Keratinocyte (primary cell): ENCODE data around the gene PPP1R12C. TPM values are rescaled to one million over a fixed set of nuclear protein-coding genes. Genes with fewer than 3 reads are reported as not detected.

ENCODE experiments used
- DNase-seq: peaks from one replicate; pipeline ENCODE4 v3.0.0-alpha.2; 2011; ENCODE audit warnings: low read depth, missing footprints, low spot score
- FAIRE-seq: peaks from 2 replicates; lab custom pipeline; 2011; peaks lifted over from hg19 to GRCh38; lab: Jason Lieb, UNC
- H2AFZ ChIP-seq: 2 replicates; pipeline ENCODE4 v1.6.0; 2012; ENCODE audit warnings: low read length, control low read depth, inconsistent platforms; ENCODE audit not compliant: control insufficient read depth
- H3K27ac ChIP-seq: 2 replicates; pipeline ENCODE4 v1.5.1; 2011; ENCODE audit warnings: low read length; ENCODE audit not compliant: control insufficient read depth, insufficient read depth
- H3K27me3 ChIP-seq: 3 replicates; pipeline ENCODE4 v1.6.0; 2011; ENCODE audit warnings: low read length; ENCODE audit not compliant: control insufficient read depth, insufficient read depth; ENCODE audit errors: extremely low read depth
- H3K36me3 ChIP-seq, 2 experiments: 2 replicates in 1 of 2; 3 replicates in 1 of 2; pipeline ENCODE4 v1.5.1; 2011; ENCODE audit warnings: low read length in 2 of 2, mild to moderate bottlenecking in 1 of 2; ENCODE audit not compliant: control insufficient read depth in 2 of 2, insufficient read depth in 2 of 2; ENCODE audit errors: extremely low read depth in 1 of 2
- H3K4me1 ChIP-seq: 3 replicates; pipeline ENCODE4 v1.5.1; 2011; ENCODE audit warnings: low read length; ENCODE audit not compliant: control insufficient read depth, insufficient read depth; ENCODE audit errors: extremely low read depth
- H3K4me2 ChIP-seq: 3 replicates; pipeline ENCODE4 v1.6.0; 2011; ENCODE audit warnings: low read depth, low read length; ENCODE audit not compliant: control insufficient read depth, insufficient read depth; ENCODE audit errors: extremely low read depth
- H3K4me3 ChIP-seq, 3 experiments: fragments of 200-600 bp in 1 of 3; sonication (generic) in 1 of 3; 2 replicates in 2 of 3; 3 replicates in 1 of 3; pipeline ENCODE4 v1.5.1; 2011 to 2016; ENCODE audit warnings: low read length in 3 of 3, mild to moderate bottlenecking in 3 of 3, control low read depth in 2 of 3, inconsistent platforms in 1 of 3, low read depth in 1 of 3, mixed read lengths in 1 of 3, mixed run types in 1 of 3, moderate library complexity in 1 of 3; ENCODE audit not compliant: control insufficient read depth in 2 of 3, insufficient read depth in 2 of 3; ENCODE audit errors: extremely low read depth in 1 of 3
- H3K79me2 ChIP-seq: 2 replicates; pipeline ENCODE4 v1.6.0; 2012; ENCODE audit warnings: low read length; ENCODE audit not compliant: control insufficient read depth, insufficient read depth
- H3K9ac ChIP-seq: 3 replicates; pipeline ENCODE4 v1.6.0; 2011; ENCODE audit warnings: low read length; ENCODE audit not compliant: control insufficient read depth, insufficient read depth; ENCODE audit errors: extremely low read depth
- H3K9me1 ChIP-seq: 3 replicates; pipeline ENCODE4 v1.6.0; 2011; ENCODE audit warnings: low read length; ENCODE audit not compliant: control insufficient read depth, insufficient read depth; ENCODE audit errors: extremely low read depth
- H3K9me3 ChIP-seq: 2 replicates; pipeline ENCODE4 v1.5.1; 2012; ENCODE audit warnings: low read depth, low read length; ENCODE audit not compliant: control insufficient read depth
- H4K20me1 ChIP-seq: 3 replicates; pipeline ENCODE4 v1.6.0; 2011; ENCODE audit warnings: low read length; ENCODE audit not compliant: control insufficient read depth, insufficient read depth; ENCODE audit errors: extremely low read depth
- EZH2 ChIP-seq: IDR thresholded peaks from one replicate; pipeline ENCODE4 v1.6.1; 2012; ENCODE audit warnings: inconsistent platforms, mild to moderate bottlenecking, low read length, moderate library complexity
- dilution Hi-C: fragments of 300-500 bp; cut with MboI; formaldehyde crosslinking; loops from one replicate; pipeline ENCODE4 v1.7.0; 2020; ENCODE audit warnings: low sequenced_read_pairs; ENCODE audit not compliant: extremely low pct_ligation_motif_present
- polyA plus RNA-seq, 5 experiments: library from polyadenylated mRNA; depleted of rRNA in 3 of 5; stranded (reverse) in 3 of 5; stranded (forward) in 1 of 5; unstranded in 1 of 5; fragments of >200 nt; gene quantifications; 1 replicate in 1 of 5; 2 replicates in 3 of 5; 3 replicates in 1 of 5; pipeline versions ENCODE4 v1.2.1 to v1.2.3, GENCODE V29; 2011 to 2012; ENCODE audit warnings: missing spikeins in 2 of 5, low read depth in 1 of 5, low replicate concordance in 1 of 5
- TF ChIP-seq, protein P1 (sequence below), 3 experiments: IDR thresholded peaks in 1 of 3; conservative IDR thresholded peaks in 1 of 3; optimal IDR thresholded peaks in 1 of 3; 2 replicates in 2 of 3; 3 replicates in 1 of 3; pipeline versions ENCODE3 to v1.5.1; 2011; ENCODE audit warnings: low read length in 3 of 3, mild to moderate bottlenecking in 3 of 3, moderate library complexity in 2 of 3, control low read depth in 1 of 3, inconsistent platforms in 1 of 3; ENCODE audit not compliant: insufficient read depth in 2 of 3; ENCODE audit errors: extremely low read depth in 1 of 3

Gene PPP1R12C
- polyA plus RNA-seq, 1 donor (not counting 4 experiments of a cell fraction or from before 2014, with no cell fraction given), result 24.7 TPM

DNA sequence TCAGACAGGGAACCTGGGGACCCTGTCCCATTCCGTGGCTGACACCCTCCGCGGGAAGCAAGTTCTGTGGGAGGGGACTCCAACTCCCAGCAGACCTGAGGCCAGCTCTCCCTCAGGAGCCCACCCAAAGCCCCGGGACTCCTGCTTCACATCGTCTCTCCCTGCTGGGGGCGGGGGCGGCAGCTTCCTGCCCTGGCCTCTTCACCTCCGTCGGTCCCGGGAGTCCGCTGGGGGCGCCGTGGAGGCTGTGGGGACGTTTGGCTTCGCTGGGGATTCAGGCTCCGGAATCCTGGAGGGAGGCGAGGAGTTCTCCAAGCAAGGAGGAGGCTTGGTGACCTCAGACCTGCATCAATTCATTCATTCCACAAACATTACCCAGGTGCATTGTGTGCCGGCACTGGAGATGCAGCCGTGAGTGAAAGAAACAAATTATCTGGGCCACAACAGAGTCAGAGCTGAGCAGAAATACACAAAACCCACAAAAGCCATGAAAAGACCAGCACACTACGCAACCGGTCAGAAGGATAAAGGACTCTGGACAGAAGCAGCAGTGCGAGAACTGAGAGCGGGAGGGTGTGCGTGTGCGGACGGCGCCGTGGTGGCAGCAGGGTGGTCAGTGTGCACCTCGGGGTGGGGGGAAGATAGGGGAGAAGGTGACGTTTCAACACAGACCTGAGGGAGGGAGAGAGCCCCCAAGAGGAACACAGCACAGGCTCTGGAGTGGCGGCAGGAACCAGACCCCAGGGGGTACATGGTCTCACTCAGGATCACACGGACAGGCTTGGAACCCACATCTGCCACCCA lies 22.8 kb downstream of the PPP1R12C start:
- Histone ChIP-seq H3K4me1 (no peaks in the 10 kb centered on the region), H3K9ac (no peak overlapping the region), H4K20me1 (peaks cover 6% of the 10 kb centered on the region), H3K27me3 (no peaks in the 10 kb centered on the region), H3K4me2 (no peak overlapping the region), H3K36me3 (peaks cover 5 to 32% of the 10 kb centered on the region in 2 experiments), H3K4me3 (no peak overlapping the region), H3K79me2 (no peaks in the 10 kb centered on the region), H2AFZ (no peak overlapping the region), H3K27ac (no peak overlapping the region), H3K9me3 (no peaks in the 10 kb centered on the region), H3K9me1 (no peaks in the 10 kb centered on the region)
- no peak for FAIRE-seq
- dilution Hi-C loops, result no loop called here
- TF ChIP-seq EZH2, result no peak
- TF ChIP-seq, protein P1, sequence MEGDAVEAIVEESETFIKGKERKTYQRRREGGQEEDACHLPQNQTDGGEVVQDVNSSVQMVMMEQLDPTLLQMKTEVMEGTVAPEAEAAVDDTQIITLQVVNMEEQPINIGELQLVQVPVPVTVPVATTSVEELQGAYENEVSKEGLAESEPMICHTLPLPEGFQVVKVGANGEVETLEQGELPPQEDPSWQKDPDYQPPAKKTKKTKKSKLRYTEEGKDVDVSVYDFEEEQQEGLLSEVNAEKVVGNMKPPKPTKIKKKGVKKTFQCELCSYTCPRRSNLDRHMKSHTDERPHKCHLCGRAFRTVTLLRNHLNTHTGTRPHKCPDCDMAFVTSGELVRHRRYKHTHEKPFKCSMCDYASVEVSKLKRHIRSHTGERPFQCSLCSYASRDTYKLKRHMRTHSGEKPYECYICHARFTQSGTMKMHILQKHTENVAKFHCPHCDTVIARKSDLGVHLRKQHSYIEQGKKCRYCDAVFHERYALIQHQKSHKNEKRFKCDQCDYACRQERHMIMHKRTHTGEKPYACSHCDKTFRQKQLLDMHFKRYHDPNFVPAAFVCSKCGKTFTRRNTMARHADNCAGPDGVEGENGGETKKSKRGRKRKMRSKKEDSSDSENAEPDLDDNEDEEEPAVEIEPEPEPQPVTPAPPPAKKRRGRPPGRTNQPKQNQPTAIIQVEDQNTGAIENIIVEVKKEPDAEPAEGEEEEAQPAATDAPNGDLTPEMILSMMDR (optimal IDR thresholded peaks at IDR 0.05 in 1 of 3, IDR thresholded peaks at IDR 0.05 in 1 of 3, conservative IDR thresholded peaks at IDR 0.05 in 1 of 3; ENCODE audit: extremely low read depth in 1 of 3, insufficient read depth in 2 of 3, low read length in 3 of 3), result no peak
- DNase-seq, result no peak

DNA sequence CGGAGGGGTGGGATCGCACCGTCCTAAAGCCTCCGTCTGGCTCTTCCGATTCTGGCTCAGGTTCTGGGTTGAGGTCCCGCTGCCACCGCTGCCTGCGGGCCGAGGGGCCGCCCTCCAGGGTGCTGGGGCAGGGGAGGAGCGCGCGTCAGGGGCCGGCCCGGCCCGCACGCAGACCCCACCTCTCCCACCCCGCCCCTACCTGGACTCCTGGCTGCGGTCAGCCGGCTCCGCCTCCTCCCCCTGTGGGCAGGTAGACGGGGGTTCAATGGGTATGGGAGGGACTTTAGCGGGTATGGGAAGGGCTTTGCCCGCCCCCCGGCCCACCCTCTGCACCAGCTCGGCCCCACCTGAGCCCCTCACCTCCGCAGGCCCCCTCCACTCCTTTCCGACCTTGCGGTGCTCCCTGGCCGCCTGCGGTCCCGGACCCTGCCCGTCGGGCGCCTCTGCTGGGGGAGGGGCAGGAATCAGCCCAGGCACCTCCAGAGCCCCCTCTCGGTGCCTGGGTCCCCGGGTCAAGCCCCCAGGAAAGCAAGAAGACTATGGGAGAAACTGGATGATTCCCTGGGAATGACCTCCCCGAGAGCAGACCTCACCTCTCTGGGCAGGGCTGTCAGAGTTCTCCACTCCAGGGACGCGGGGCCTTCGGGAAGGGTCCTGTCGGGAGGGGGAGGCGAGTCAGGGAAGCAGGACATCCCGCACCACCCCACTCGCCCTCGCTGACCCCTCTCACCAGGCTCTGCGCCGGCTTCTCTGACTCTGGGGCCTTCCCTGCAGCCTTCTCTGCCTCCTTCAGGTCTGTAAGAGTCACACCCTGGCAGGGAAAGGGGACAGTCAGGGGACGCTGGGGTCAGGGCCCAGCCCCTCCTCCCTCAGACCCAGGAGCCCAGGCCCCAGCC lies 24.8 kb downstream of the PPP1R12C start:
- Histone ChIP-seq H3K4me3 (no peak overlapping the region), H3K4me1 (no peaks in the 10 kb centered on the region), H4K20me1 (peaks cover 11% of the 10 kb centered on the region), H3K9ac (no peak overlapping the region), H3K27me3 (no peaks in the 10 kb centered on the region), H3K9me3 (no peaks in the 10 kb centered on the region), H3K4me2 (no peak overlapping the region), H3K27ac (no peak overlapping the region), H3K79me2 (no peaks in the 10 kb centered on the region), H2AFZ (no peak overlapping the region), H3K9me1 (no peaks in the 10 kb centered on the region), H3K36me3 (peaks cover 10 to 24% of the 10 kb centered on the region in 2 experiments)
- no peak for FAIRE-seq
- dilution Hi-C loops, result no loop called here
- DNase-seq, result no peak
- TF ChIP-seq, protein P1 (optimal IDR thresholded peaks at IDR 0.05 in 1 of 3, IDR thresholded peaks at IDR 0.05 in 1 of 3, conservative IDR thresholded peaks at IDR 0.05 in 1 of 3; ENCODE audit: extremely low read depth in 1 of 3, insufficient read depth in 2 of 3, low read length in 3 of 3), result no peak
- TF ChIP-seq EZH2, result no peak
